KMS-11 (cell line): ENCODE measurements around the gene PRRT3.

Experiments used
- H2AFZ ChIP-seq: fragments of 200-600 bp; sonication (generic); 2 replicates; pipeline ENCODE4 v1.6.1; 2016; ENCODE audit warnings: antibody characterized with exemption, mixed run types, low read depth
- H3K27ac ChIP-seq: fragments of 200-600 bp; sonication (generic); 2 replicates; pipeline ENCODE4 v1.6.1; 2016; ENCODE audit warnings: mild to moderate bottlenecking, mixed run types
- H3K27me3 ChIP-seq: fragments of 200-600 bp; sonication (generic); 2 replicates; pipeline ENCODE4 v1.6.1; 2017; ENCODE audit warnings: mild to moderate bottlenecking, low read depth, mixed run types, moderate library complexity; ENCODE audit not compliant: insufficient read depth
- H3K36me3 ChIP-seq: fragments of 200-600 bp; sonication (generic); 2 replicates; pipeline ENCODE4 v1.6.1; 2017; ENCODE audit warnings: mild to moderate bottlenecking, mixed run types; ENCODE audit not compliant: insufficient read depth
- H3K4me1 ChIP-seq: fragments of 200-600 bp; sonication (generic); 2 replicates; pipeline ENCODE4 v1.6.1; 2016; ENCODE audit warnings: mild to moderate bottlenecking, low read depth, mixed run types; ENCODE audit not compliant: poor library complexity, severe bottlenecking
- H3K4me2 ChIP-seq: fragments of 200-600 bp; sonication (generic); 2 replicates; pipeline ENCODE4 v1.7.0; 2016; ENCODE audit warnings: mild to moderate bottlenecking, mixed run types
- H3K4me3 ChIP-seq: fragments of 200-600 bp; sonication (generic); IDR thresholded peaks from 2 replicates; pipeline ENCODE4 v1.6.1; 2017; ENCODE audit warnings: low read depth, low read length, mixed read lengths; ENCODE audit not compliant: insufficient read depth
- H3K79me2 ChIP-seq: fragments of 200-600 bp; sonication (generic); 2 replicates; pipeline ENCODE4 v1.6.1; 2016; ENCODE audit warnings: low read depth, mixed run types; ENCODE audit not compliant: insufficient read depth
- H3K9ac ChIP-seq: fragments of 200-600 bp; sonication (generic); 2 replicates; pipeline ENCODE4 v1.6.1; 2016; ENCODE audit warnings: mild to moderate bottlenecking, mixed run types
- H4K20me1 ChIP-seq: fragments of 200-600 bp; sonication (generic); 2 replicates; pipeline ENCODE4 v1.6.1; 2016; ENCODE audit warnings: mild to moderate bottlenecking, mixed run types; ENCODE audit not compliant: insufficient read depth
- CTCF ChIP-seq: fragments of 200-600 bp; sonication (generic); conservative IDR thresholded peaks from 2 replicates; pipeline ENCODE4 v1.6.1; 2017; ENCODE audit warnings: low read depth, mild to moderate bottlenecking, antibody characterized with exemption, low read length, moderate library complexity, mixed read lengths

Gene PRRT3

GRCh38 chr3:9951962-9952805, at the start of gene PRRT3:
Gene PRRT3 (minus strand): TSS chr3:9952408. CDS start chr3:9950115, 2,293 bp downstream.
- H3K4me2 ChIP-seq: peak within 1 kb of the TSS; percentile 45

GRCh38 chr3:10000686-10001085, 48.5 kb upstream of the PRRT3 start:
- H3K4me2 ChIP-seq: no peak overlapping the region
- no peak overlapping the region for H3K9ac ChIP-seq
- H3K4me1 ChIP-seq: no peaks in the 10 kb centered on the region
- H3K4me3 ChIP-seq: no peak overlapping the region
- no peak overlapping the region for H2AFZ ChIP-seq
- H4K20me1 ChIP-seq: no peaks in the 10 kb centered on the region
- TF ChIP-seq CTCF: no peak
- no peaks in the 10 kb centered on the region for H3K27me3 ChIP-seq
- H3K79me2 ChIP-seq: no peaks in the 10 kb centered on the region
- H3K36me3 ChIP-seq: no peaks in the 10 kb centered on the region
- H3K27ac ChIP-seq: no peak overlapping the region

More at GRCh38 chr3:9951962-9952805, at the start of gene PRRT3:
- TF ChIP-seq CTCF: no peak
- no peak within 1 kb of the TSS for H3K9ac ChIP-seq
- H3K4me3 ChIP-seq: peak within 1 kb of the TSS; percentile 22
- H3K27me3 ChIP-seq: no peaks in the 10 kb centered on the region
- H2AFZ ChIP-seq: peak within 1 kb of the TSS; percentile 47; the same call in 1 of the 2 replicates
- no peaks in the 10 kb centered on the region for H3K36me3 ChIP-seq
- H3K79me2 ChIP-seq: no peaks in the 10 kb centered on the region
- no peak within 1 kb of the TSS for H3K27ac ChIP-seq
- peaks cover 5% of the 10 kb centered on the region for H3K4me1 ChIP-seq
- no peaks in the 10 kb centered on the region for H4K20me1 ChIP-seq

- peaks cover 8% of the 10 kb centered on the region; the same call in 1 of the 2 replicates for H3K79me2 ChIP-seq
- TF ChIP-seq CTCF: no peak
- no peak overlapping the region for H2AFZ ChIP-seq
- no peak overlapping the region for H3K27ac ChIP-seq
- no peak overlapping the region for H3K4me3 ChIP-seq
- no peak overlapping the region for H3K4me2 ChIP-seq
- no peak overlapping the region for H3K9ac ChIP-seq
- no peaks in the 10 kb centered on the region for H3K27me3 ChIP-seq
- H4K20me1 ChIP-seq: no peaks in the 10 kb centered on the region
- H3K36me3 ChIP-seq: no peaks in the 10 kb centered on the region
- no peaks in the 10 kb centered on the region for H3K4me1 ChIP-seq
Observed at GRCh38 chr3:9994086-9994844, 42.1 kb upstream of the PRRT3 start.

GRCh38 chr3:9986230-9986725, 34.1 kb upstream of the PRRT3 start:
- Histone ChIP-seq H2AFZ (peak overlapping the region; percentile 52), H3K36me3 (no peaks in the 10 kb centered on the region), H3K4me3 (peak overlapping the region; percentile 43), H3K27ac (peak overlapping the region; percentile 55; the same call in 1 of the 2 replicates), H4K20me1 (no peaks in the 10 kb centered on the region), H3K4me2 (peak overlapping the region; percentile 64), H3K4me1 (peaks cover 12% of the 10 kb centered on the region), H3K9ac (peak overlapping the region; percentile 72; the same call in 1 of the 2 replicates), H3K79me2 (peaks cover 29% of the 10 kb centered on the region), H3K27me3 (no peaks in the 10 kb centered on the region)
- no peak for TF ChIP-seq CTCF
